ENCODE measurements around the gene WWOX. TPM values are rescaled to one million over a fixed set of nuclear protein-coding genes. Genes with fewer than 3 reads are reported as not detected.

WWOX gene
- total and polyA plus RNA-seq, 2 experiments from 2014 or later, result 22.1 to 123 TPM

- Histone ChIP-seq H3K4me3 (no peak overlapping the region), H3K27me3 (no peaks in the 10 kb centered on the region), H3K4me1 (ENCODE audit: low read depth) (no peaks in the 10 kb centered on the region), H3K9me3 (ENCODE audit: low read depth) (no peaks in the 10 kb centered on the region), H3K36me3 (no peaks in the 10 kb centered on the region), H3K27ac (no peak overlapping the region)
- DNase-seq (ENCODE audit: low read depth in 1 of 2, low spot score in 1 of 2), result no peak
- no peak for TF ChIP-seq CTCF (IDR thresholded peaks at IDR 0.05; ENCODE audit: low read depth, low read length)
These were observed 328.7 kb downstream of the WWOX start for GRCh38 chr16:78428193-78428592.

- H3K27me3 ChIP-seq, result no peaks in the 10 kb centered on the region
- no peak overlapping the region for H3K27ac ChIP-seq
- no peak overlapping the region for H3K4me3 ChIP-seq
- TF ChIP-seq CTCF (IDR thresholded peaks at IDR 0.05; ENCODE audit: low read depth, low read length), result no peak
- no peaks in the 10 kb centered on the region for H3K4me1 ChIP-seq (ENCODE audit: low read depth)
- DNase-seq (ENCODE audit: low read depth in 1 of 2, low spot score in 1 of 2), result no peak
- no peaks in the 10 kb centered on the region for H3K36me3 ChIP-seq
- H3K9me3 ChIP-seq (ENCODE audit: low read depth), result no peaks in the 10 kb centered on the region
These were observed 330.8 kb downstream of the WWOX start for GRCh38 chr16:78430281-78430680.

GRCh38 chr16:78431004-78431670 lies 331.7 kb downstream of the WWOX start:
- no peak overlapping the region for H3K4me3 ChIP-seq
- DNase-seq (ENCODE audit: low read depth in 1 of 2, low spot score in 1 of 2), result no peak

DNA sequence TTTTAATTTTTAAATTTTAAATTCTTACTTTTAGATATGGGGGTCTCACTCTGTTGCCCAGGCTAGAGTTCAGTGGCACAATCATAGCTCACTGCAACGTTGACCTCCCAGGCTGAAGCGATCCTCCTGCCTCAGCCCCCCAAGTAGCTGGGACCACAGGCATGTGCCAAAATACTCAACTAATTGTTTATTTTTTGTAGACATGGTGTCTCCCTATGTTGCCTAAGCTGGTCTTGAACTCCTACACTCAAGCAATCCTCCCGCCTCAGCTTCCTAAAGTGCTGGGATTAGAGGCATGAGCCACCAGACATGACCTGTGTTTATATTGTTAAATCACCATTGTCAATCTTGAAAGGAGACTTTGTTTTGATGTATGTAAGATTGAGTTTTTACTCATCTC lies 332.2 kb downstream of the WWOX start:
- no peaks in the 10 kb centered on the region for H3K9me3 ChIP-seq (ENCODE audit: low read depth)
- no peaks in the 10 kb centered on the region for H3K27me3 ChIP-seq
- no peaks in the 10 kb centered on the region for H3K36me3 ChIP-seq
- no peak overlapping the region for H3K27ac ChIP-seq
- TF ChIP-seq CTCF (IDR thresholded peaks at IDR 0.05; ENCODE audit: low read depth, low read length), result no peak
- no peak overlapping the region for H3K4me3 ChIP-seq
- no peaks in the 10 kb centered on the region for H3K4me1 ChIP-seq (ENCODE audit: low read depth)
- no peak for DNase-seq (ENCODE audit: low read depth in 1 of 2, low spot score in 1 of 2)

More at GRCh38 chr16:78431004-78431670, 331.7 kb downstream of the WWOX start:
- Histone ChIP-seq H3K27me3 (no peaks in the 10 kb centered on the region), H3K9me3 (ENCODE audit: low read depth) (no peaks in the 10 kb centered on the region), H3K4me1 (ENCODE audit: low read depth) (no peaks in the 10 kb centered on the region), H3K27ac (no peak overlapping the region), H3K36me3 (no peaks in the 10 kb centered on the region)
- no peak for TF ChIP-seq CTCF (IDR thresholded peaks at IDR 0.05; ENCODE audit: low read depth, low read length)

DNA sequence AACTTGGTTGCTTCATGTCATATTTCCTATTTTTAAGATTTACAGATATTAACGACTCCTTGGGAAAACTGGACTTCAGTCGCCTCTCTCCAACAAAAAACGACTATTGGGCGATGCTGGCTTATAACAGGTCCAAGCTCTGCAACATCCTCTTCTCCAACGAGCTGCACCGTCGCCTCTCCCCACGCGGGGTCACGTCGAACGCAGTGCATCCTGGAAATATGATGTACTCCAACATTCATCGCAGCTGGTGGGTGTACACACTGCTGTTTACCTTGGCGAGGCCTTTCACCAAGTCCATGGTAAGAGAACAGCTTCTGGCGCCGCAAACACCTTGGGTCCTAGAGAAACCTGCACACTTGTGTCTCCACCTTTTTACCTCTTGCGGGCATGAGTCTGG lies 333.0 kb downstream of the WWOX start:
- Histone ChIP-seq H3K4me1 (ENCODE audit: low read depth) (no peaks in the 10 kb centered on the region), H3K4me3 (no peak overlapping the region), H3K27ac (no peak overlapping the region), H3K36me3 (no peaks in the 10 kb centered on the region), H3K9me3 (ENCODE audit: low read depth) (no peaks in the 10 kb centered on the region), H3K27me3 (no peaks in the 10 kb centered on the region)
- TF ChIP-seq CTCF (IDR thresholded peaks at IDR 0.05; ENCODE audit: low read depth, low read length), result no peak
- no peak for DNase-seq (ENCODE audit: low read depth in 1 of 2, low spot score in 1 of 2)
